ENCODE measurements around the gene LPO. TPM values are rescaled to one million over a fixed set of nuclear protein-coding genes. Genes with fewer than 3 reads are reported as not detected.

Gene LPO
- total and polyA plus RNA-seq, 10 of the 15 experiments (the other 5 are each of a cell fraction or from before 2014, with no cell fraction given): 0.03 to 0.11 (median 0.06) TPM; not detected in 7

- TF ChIP-seq SMARCA5 (IDR thresholded peaks at IDR 0.05) (no peak), ZBTB33 (IDR thresholded peaks at IDR 0.05) (no peak), CUX1 (IDR thresholded peaks at IDR 0.05; ENCODE audit: insufficient replicate concordance, low read depth, low read length) (no peak), GATAD2B (conservative IDR thresholded peaks at IDR 0.05; ENCODE audit: low read depth) (no peak), ETV6 (conservative IDR thresholded peaks at IDR 0.05 in 1 of 2, IDR thresholded peaks at IDR 0.05 in 1 of 2; ENCODE audit: borderline replicate concordance in 1 of 2, low read depth in 1 of 2) (no peak), RCOR1 (conservative IDR thresholded peaks at IDR 0.05; ENCODE audit: low read depth, low read length) (no peak), ZNF384 (IDR thresholded peaks at IDR 0.05; ENCODE audit: borderline replicate concordance, low read depth, low read length) (no peak), NR2F1 (conservative IDR thresholded peaks at IDR 0.05) (no peak), PML (IDR thresholded peaks at IDR 0.05; ENCODE audit: low read length) (no peak), IRF5 (IDR thresholded peaks at IDR 0.05; ENCODE audit: borderline replicate concordance) (no peak), RB1 (IDR thresholded peaks at IDR 0.05; ENCODE audit: borderline replicate concordance) (no peak)
- in situ Hi-C loops (cut with MboI): no loop called here
- ChIA-PET RAD21 (ENCODE audit: unreplicated experiment) (no interaction called here), CTCF (interaction anchor here (1.2 to 7.1 kb wide), 3 partner anchors 14 to 146 kb away, joined by 3 to 56 read pairs (median 4); no protein-coding TSS in a partner anchor), POLR2A (interaction anchor here (0.6 kb wide), 1 partner anchor 1314 kb away, joined by 6 read pairs; no protein-coding TSS in a partner anchor), SMC1A (ENCODE audit: uncharacterized antibody, unreplicated experiment) (interaction anchor here (0.9 to 1.9 kb wide), 4 partner anchors 13 to 116 kb away, joined by 4 to 6 read pairs (median 5); partner anchors contain the start of gene RNF43)
- H3K36me3 ChIP-seq (ENCODE audit: control insufficient read depth in 2 of 2, insufficient read depth in 2 of 2, low read length in 1 of 2): no peaks in the 10 kb centered on the region
- no peak overlapping the region for H3K4me2 ChIP-seq (ENCODE audit: control insufficient read depth, insufficient read depth)
- H3K9ac ChIP-seq (ENCODE audit: control insufficient read depth, insufficient read depth, low read length): no peak overlapping the region
- no peak overlapping the region for H3K27ac ChIP-seq (ENCODE audit: control insufficient read depth, insufficient read depth)
- intact Hi-C loops (cut with micrococcal nuclease; ENCODE audit: unreplicated experiment): no loop called here
- H3K27me3 ChIP-seq (replicated peaks in 1 of 2; ENCODE audit: control insufficient read depth in 2 of 2, insufficient read depth in 2 of 2, low read length in 1 of 2): no peaks in the 10 kb centered on the region; a peak in 1 of 4 replicates
- no peaks in the 10 kb centered on the region for H3K79me2 ChIP-seq (ENCODE audit: control insufficient read depth, insufficient read depth, low read length)
- 70% methylated on average over 16 of the region's 16 CpGs for WGBS (ENCODE audit: insufficient coverage, insufficient replicate concordance, low lambda C conversion rate, missing lambda C conversion rate)
- no peaks in the 10 kb centered on the region for H3K4me1 ChIP-seq (ENCODE audit: control insufficient read depth, insufficient read depth, low read length)
- DNase-seq (ENCODE audit: low read depth, low spot score) (no peak), ATAC-seq (no peak), FAIRE-seq (no peak)
- H2AFZ ChIP-seq (ENCODE audit: control insufficient read depth, low read depth, low read length): no peak overlapping the region
- no peaks in the 10 kb centered on the region for H3K9me3 ChIP-seq (replicated peaks; ENCODE audit: control insufficient read depth, insufficient read depth, low read length)
- H3K4me3 ChIP-seq: no peak overlapping the region
- H4K20me1 ChIP-seq (ENCODE audit: control insufficient read depth, insufficient read depth): no peaks in the 10 kb centered on the region
- BruUV-seq (replicated peaks): no TSS peak
Observed at GRCh38 chr17:58301504-58302150, 63.2 kb downstream of the LPO start.

Measured in GM12878 (cell line).